A172 (cell line): ENCODE data around the gene GNA14. TPM values are rescaled to one million over a fixed set of nuclear protein-coding genes. Genes with fewer than 3 reads are reported as not detected.
"Not testable (repeated sequence)": the region's sequence is repeated elsewhere in the genome, so short reads cannot be mapped to it uniquely, and the experiment has no call there.

Source experiments
- DNase-seq: peaks from one replicate; pipeline ENCODE4 v3.0.0-alpha.2; 2015; ENCODE audit warnings: low spot score
- total RNA-seq: library from RNA; depleted of rRNA; stranded (reverse); fragments of >200 nt; shearing (Covaris generic); gene quantifications from 2 replicates; pipeline ENCODE4 v1.2.3, GENCODE V29; 2014

GNA14 gene
- total RNA-seq, 1 experiment from 2014 or later, result not detected

DNA sequence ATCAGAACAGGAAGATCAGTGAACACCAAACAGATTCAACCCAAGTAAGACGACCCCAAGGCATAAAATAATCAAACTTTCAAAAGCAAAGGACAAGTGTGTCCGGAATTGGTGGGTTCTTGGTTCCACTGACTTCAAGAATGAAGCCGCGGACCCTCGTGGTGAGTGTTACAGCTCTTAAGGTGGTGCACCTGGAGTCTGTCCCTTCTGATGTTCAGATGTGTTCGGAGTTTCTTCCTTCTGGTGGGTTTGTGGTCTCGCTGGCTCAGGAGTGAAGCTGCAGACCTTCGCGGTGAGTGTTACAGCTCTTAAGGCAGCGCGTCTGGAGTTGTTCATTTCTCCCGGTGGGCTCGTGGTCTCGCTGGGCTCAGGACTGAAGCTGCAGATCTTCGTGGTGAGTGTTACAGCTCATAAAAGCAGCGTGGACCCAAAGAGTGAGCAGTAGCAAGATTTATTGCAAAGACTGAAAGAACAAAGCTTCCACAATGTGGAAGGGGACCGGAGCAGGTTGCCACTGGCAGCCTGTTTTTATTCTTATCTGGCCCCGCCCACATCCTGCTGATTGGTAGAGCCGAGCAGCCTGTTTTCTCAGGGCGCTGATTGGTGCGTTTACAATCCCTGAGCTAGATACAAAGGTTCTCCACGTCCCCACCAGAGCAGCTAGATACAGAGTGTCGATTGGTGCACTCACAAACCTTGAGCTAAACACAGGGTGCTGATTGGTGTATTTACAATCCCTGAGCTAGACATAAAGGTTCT, 158.5 kb downstream of the GNA14 start:
- not testable (repeated sequence) for DNase-seq

DNA sequence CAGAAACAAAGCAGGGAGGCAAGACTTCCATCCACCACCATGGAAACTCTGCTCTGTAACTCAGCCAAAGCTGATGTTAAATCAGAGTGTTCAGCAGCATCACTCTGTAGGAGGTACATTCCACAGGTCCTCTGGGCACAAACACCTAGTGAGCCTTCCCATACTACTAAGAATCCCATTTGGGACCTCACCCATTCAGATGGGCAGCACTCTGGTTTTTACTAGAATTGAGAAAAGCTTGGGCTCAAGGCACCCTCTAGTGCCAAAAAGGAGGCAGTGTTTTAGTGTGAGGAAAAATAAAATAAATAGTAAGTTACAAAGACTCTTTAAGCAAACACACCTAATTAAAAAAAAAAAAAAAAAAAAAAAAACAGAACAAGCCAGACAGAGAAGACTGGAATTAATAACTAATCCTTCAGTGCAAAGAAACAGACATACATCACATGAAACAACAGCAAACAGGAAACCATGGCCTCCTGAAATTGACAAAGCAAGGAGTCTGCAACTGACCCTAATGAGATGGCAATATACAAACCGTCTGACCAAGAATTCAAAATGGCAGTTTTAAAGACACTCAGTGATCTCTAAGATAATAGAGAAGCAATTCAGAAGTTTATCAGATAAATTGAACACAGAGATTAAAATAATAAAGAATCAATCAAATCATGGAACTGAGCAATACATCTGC, 159.5 kb downstream of the GNA14 start:
- no peak for DNase-seq

DNA sequence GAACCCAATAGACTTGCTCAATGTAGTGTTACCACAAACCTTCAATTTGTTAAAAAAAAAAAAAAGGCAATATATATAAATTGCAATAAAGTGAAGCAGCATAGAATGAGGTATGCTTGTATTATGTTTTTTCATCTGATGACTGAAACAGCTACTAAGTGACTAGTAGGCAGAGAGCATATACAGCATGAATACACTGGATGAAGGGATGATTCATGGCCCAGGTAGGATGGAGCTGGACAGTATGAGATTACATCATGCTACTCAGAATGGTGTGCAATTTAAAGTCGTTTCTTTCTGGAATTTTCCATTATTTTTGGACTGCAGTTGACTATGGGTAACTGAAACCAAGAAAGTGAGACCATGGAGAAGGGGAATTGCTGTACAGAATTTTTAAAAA, 161.2 kb downstream of the GNA14 start:
- no peak for DNase-seq

DNA sequence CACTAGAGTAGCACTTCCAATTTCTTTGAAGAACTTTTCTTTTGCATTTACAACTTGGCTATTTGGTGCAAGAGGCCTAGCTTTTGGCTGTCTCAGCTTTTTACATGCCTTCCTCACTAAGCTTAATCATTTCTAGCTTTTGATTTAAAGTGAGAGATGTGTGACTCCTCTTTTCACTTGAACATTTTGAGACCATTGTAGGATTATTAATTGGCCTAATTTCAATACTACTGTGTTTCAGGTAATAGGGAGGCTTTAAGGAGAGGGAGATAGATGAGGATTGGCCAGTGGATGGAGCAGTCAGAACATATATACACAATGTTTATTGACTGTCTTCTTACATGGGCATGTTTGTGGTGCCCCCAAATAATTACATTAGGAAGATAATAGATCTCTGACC, 161.7 kb downstream of the GNA14 start:
- no peak for DNase-seq

DNA sequence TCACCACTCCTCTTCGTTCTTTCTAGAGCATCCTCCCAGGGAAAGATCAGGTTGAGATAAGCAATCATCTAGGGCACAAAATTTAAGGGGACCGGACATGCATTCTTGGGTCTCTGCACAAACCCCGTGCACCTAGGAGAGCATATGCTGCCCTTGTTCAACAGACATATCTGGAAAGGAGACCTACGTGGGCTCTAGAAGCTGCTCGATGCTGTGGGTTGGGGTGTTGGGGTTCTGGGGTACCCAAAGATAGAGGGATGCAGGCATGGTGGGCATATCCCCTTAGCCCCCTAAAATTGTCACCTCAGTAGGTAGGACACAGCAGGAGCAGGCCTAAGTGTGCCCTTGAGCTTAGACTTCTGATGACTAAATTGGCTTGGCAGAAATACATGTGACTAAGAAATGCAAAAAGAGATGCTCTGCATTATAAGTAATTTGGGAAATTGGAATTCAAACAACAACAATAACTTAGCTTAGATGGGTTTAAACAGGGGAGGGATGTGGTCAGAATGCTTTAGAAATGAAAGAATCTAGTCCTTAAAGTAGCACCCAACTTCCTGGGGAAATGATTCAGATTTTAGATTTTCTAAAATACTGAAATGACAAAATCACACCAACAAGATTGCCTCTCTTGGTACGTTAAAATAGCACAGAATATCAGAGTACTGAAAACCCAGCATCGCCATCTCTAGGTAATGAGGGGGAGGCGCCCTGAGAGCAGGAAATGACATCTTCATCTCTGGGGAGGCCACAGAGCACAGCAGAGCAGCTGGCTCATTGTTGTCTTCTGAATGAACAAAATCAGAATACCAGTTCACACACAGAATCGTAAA, 172.3 kb downstream of the GNA14 start:
- DNase-seq, result peak; percentile 57

DNA sequence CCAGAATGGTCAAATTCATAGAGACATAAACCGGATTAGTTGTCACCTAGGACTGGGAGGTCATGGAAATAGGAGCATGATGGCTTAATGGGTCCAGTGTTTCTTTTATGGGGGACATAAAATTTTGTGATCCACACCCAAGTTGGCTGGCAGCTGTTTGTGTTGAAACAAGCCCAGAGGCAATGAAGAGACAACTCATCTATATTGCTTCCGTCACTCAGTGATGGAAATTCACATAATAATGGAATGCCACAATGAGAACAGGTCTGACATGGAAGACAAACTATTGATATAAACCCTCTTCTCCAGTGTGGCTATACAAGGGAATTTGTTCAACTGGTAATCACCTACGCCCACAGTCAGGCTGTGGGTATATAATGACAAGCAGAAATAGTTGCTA, 173.2 kb downstream of the GNA14 start:
- no peak for DNase-seq

DNA sequence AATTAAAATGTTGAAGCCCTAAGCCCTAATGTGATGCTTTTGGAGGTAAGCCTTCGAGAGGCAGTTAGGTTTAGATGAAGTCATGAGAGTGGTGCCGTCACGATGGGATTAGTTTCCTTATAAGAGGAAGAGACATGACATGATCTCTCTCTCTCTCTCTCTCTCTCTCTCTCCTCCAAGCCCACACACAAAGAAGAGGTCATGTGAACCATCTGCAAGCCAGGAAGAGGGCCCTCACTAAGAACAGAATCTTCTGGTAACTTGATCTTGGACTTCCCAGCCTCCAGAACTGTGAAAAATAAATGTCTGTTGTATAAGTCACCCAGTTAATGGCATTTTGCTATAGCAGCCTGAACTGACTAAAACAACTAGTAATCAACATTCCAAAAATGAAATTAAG, 175.5 kb downstream of the GNA14 start:
- DNase-seq, result no peak

DNA sequence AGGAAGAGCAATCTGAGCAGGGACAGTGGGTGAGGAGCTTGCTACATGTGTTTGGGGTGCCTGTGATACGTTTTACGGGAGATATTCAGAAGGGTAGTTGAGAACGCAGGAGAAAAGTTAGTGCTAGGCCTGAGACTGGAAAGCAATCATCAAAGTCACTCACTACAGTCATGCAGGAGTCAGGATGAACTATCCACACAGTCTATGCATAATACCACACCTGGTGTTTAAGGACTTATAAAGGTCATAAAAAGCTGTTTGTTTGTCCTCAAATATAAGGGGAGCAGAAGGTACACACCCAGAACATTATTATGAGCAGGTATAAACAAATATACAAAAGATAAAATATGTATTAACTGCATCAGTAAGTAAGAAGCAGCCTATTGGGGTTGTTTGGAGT, 176.6 kb downstream of the GNA14 start:
- DNase-seq, result no peak

DNA sequence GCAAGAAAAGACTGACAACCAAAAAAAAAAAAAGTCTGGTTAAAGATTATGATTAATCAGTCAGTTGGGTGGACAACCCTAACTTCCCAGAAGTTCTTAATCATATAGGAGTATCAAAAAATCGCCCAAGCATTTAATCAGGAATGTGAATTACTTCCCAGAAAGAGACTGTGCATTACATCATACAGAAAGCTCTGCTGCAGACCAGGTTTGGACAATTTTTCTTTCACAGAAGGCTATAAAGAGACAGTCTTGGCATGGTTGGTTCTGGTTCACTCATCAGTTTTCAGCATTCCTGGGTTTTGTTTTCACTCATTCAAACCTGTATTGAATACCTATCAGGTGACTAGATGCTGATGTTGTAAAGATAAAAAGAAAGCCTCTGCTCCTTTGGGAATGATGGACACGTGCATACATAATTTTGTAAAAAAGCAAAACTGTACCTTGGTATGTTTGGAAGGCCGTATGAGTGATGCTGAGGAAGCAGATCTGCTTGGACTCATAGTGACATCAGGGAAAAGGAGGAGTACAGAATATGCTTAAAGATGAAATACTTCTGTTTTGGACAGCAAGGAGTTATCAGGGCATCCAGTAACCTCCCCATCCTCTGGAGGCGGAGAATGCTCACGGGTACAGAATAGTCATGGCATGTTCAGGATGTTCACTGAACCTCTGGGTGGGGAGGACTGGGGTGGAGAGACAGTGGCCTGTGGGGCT, 178.4 kb downstream of the GNA14 start:
- no peak for DNase-seq

DNA sequence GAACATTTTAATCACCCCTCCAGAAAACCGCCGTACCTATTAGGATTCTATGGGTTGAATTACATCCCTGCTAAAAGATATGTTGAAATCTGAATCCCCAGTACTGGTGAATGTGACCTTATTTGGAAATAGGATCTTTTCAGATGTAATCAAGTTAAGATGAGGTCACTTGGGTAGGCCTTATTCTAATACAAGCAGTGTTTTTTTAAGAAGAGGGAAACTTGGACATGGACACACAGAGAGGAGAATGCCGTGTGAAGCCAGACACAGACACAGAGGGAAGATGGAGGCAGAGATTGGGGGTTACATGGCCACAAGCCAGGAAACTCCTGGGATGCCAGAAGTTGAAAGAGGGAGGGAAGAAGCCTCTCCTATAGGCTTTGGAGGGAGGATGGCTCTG, 183.5 kb downstream of the GNA14 start:
- DNase-seq, result no peak

DNA sequence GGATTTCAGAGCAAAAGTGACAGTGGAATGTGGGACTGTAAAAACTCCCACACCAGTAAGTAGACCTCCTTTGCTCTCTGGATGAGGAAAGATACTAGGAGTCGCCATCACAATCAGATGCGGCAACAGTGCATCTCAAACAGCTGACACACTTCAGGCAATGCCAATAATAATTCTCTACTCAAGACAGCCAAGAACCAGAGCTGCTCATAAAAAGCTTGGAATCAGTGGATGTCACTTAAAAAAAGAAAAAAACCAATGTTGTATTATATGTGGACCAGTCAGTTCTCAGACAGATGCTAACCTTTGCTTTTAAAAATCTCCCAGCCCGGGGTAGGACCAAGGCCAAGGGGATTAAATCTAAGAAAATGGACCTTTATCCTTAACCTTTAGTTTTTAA, 185.0 kb downstream of the GNA14 start:
- no peak for DNase-seq

DNA sequence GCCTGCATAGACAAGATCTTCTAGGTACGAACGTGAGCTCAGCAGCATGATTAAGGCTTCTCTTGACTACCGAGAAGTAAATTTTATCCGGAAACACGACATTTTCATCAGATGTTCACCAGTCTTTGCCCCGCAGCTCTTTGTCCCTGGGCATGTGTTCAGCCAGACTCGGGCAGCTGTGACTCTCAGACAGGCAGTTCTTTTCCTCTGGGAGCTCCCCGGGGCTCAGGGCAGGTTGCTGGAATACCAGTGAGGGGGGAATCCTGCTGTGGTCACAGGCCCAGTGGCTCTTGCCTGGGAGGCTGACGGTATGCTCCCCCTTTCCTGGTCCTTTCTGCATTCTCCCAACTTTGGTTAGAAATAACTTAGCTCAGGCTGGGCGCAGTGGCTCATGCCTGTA, 186.1 kb downstream of the GNA14 start:
- no peak for DNase-seq

DNA sequence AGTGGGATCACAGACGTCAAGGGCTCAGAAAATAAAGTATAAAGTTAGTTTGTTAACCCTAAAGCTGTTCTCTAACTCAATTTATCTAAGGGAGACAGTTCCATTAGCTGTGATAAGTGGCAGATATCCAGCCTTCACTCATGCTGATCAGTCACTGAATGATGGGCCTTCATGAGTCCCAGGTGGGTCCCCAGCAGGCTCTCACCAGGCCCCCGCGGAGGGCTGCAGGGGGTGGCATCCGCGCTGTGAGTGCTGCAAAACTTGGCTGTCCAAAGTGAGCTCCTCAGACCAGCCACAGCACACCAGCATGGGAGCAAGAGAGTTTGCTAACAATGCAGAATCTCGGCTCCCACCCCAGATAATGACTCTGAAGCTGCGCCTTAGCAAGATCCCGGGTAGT, 187.2 kb downstream of the GNA14 start:
- DNase-seq, result no peak

DNA sequence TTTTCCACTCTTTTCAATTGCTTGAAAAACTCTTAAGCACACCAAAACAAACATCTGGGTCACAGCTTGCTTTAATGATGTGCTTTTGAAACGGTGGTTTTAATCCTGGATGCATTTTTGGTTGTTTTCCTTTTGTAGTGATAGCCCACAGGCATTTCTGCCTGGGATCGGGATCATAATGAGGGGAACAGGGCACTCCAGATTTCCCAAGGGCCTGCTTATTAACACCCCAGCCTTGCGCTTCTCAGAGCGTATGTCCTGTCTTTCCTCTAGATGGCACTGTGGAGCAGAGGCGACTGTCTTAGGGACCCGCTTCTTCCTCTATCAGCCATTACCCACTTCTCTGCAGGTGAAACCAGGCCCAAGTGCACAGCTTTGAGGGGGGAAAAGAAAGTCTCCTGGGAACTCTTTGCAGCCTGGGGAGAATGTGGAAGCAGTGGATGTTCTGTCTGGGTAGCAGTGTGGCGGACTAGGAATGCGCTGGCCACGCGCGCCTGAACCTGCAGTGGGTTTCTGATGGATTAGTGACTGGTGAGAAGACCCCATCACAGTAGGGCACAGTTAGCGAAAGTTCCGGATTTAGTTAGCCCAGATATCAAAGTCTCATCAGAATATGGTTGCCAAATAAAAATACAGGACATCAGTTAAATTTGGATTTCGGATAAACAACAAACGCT, 190.1 kb downstream of the GNA14 start:
- DNase-seq, result peak; percentile 80

DNA sequence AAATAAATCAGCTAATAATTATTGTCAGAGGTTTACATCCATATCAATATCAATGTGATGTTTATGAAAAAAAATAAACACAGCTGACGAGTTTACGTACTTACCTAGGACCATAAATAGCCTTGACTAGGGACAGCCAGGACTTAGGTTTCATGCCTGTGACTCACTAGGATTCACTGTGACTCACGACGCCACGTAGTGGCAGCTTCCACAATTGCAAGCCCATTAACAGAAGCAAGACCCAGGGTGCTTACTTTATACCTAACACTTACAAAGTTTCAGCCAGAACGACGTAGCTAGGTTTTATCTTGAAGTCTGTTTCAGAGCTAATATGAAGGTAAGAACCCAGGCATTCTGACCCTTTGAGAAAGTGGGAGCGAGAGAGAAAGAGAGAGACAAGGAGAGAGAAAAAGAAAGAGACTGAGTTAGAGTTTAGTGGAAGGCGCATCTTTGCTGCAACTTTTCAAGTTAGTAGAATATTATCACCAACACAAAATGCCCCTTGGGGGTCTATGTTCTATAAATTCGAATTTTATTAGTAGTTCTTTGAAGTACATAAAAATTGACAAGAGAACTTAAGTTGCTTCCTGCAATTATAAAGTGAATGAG, 191.2 kb downstream of the GNA14 start:
- peak; percentile 91 for DNase-seq

DNA sequence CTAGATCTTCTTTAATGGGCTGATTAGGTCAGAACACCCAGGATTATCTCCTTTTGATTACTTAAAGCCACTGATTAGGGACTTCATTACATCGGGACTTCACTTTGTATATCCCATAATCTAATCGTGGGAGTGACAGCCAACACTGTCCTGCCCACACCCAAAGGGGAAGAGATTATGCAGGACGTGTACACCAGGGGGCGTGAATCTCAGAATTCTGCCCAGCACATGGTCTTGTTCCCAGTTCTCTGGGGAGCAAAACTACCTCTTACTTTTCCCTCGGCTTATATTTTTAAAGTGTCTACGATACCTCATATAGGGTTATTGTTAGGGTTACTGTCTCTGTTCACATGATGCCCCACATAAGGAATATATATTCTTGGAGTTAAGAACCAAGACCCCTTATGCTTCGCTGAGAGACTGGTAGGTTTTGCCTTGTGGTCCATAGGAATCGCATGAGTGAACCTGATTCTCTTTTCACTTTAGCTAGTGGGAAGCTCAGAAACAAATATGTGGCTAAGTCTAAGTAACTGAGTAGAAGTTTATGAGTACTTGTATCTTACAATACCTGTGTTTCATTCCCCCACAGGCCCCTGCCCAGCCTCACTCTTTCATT, 192.7 kb downstream of the GNA14 start:
- peak; percentile 57 for DNase-seq

DNA sequence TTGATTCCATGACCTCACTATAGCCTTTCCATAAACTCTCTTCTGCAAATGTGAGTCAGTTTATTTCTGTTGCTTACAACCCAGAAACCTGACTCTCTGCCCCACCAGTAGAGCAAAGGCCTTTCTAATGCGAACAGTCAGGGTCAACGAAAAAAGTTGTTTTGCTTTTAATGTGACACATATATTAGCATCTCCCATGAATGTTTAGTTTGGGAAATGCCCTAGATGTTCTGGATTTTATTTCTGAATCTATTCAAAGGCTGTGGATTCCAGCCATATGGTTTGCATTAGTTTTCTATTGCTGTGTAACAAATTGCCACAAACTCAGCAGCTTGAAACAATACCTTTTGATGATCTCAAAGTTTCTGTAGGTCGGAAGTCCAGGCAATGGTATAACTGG, 193.5 kb downstream of the GNA14 start:
- no peak for DNase-seq

DNA sequence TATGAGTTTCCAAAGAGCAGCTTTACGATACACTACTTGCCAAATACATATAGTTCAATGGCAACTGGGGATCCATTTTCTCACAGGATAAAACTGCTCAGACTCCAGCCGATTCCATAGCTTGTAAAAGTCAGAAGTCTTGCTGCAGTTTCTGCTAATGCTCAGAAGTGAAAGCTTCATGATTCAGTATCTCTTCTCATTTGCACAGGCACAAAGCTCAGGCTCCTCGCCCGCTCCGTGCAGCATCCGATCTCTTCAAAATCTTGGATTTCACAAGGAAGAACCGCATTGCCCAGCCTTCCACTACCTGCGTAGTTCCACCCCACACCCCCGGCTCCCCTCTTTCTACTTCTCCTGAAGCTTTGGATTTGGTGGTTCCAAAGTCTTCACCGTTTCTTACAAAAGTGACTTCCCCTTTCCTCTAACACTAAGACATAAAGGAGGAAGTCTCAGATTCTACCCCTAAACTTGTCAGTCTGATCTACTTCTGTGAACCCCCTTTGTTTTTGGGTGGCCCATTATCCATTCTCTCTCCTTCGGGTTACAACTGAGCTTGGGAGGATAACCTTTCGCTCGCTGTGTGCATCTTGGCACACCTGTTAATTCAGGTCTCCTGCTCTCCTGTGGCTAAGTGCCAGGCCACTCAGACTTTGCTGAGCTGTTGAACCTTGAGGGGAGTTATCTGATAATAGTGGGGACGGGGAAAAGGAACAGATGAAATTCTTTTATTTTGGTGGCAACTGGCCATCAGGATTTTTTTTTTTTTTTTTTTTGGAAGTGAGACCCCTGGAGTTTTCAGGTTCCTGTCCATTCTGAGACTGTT, 194.1 kb downstream of the GNA14 start:
- DNase-seq, result no peak

DNA sequence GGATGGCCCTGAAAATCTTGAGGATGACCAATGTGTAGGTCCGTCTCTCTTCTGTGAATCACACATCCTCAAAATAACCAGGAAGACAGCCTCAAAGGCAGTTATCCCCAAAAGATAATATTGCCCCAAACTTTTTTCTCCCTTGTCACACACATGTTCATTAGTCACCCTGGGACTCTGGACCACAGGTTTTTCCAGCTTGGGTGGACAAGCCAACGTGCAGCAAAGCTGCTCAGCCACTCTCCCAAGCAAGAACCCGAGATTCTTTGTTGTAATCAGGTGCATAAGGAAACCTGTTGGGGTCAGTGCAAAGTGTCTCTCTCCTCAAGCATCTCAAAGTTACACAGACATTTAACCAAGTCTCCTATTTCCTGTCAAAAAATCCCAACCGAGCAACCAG, 196.6 kb downstream of the GNA14 start:
- DNase-seq, result no peak

DNA sequence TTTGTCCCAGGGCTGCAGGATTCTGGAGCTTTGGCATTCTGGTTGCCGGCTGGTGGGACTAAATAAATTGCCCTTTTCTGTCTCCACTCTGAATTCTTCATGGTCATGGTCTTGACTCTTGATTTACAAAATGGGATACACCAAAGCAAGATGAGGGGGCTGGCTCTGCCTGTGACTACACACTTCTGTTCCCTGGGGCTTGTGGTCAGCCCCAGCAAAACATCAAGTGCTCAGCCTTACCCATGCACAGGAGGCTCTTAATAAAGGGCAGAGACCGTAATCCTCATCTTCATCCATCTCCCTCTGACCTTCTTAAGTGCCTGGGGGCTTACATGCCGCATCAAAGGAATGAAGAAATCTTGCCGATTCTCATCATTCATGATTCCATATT, 198.0 kb downstream of the GNA14 start:
- DNase-seq, result no peak
